HEK293T (cell line): ENCODE measurements around the gene DOCK7.
A peak's percentile ranks its signal among the peaks of the same experiment; 100 is the strongest.

Experiments
- CTCF ChIA-PET: fragments of 350-600 bp; formaldehyde crosslinking; extraction: SDS; loops from one replicate; lab custom pipeline; 2021; ENCODE audit warnings: antibody characterized with exemption, inconsistent platforms; lab: Yijun Ruan, JAX
- POLR2A ChIA-PET: fragments of 350-600 bp; formaldehyde crosslinking; extraction: SDS; loops from one replicate; lab custom pipeline; 2020; ENCODE audit warnings: antibody characterized with exemption, inconsistent platforms; lab: Yijun Ruan, JAX
- DNase-seq: peaks from one replicate; pipeline ENCODE4 v3.0.0; 2012; ENCODE audit warnings: mixed read lengths; ENCODE audit errors: extremely low spot score
- ARNT ChIP-seq: fragments of 450-650 bp; IDR thresholded peaks from 2 replicates; pipeline ENCODE4 v1.6.1; 2017; ENCODE audit warnings: mild to moderate bottlenecking
- BHLHE40 ChIP-seq: fragments of 450-650 bp; IDR thresholded peaks from 2 replicates; pipeline ENCODE4 v1.6.1; 2016; ENCODE audit warnings: mild to moderate bottlenecking, moderate library complexity, borderline replicate concordance
- CTBP1 ChIP-seq: fragments of 450-650 bp; IDR thresholded peaks from 2 replicates; pipeline ENCODE4 v1.6.1; 2016; ENCODE audit warnings: borderline replicate concordance
- ELF4 ChIP-seq: fragments of 450-650 bp; IDR thresholded peaks from 2 replicates; pipeline ENCODE4 v1.6.1; 2017; ENCODE audit warnings: antibody characterized with exemption
- FOXA1 ChIP-seq: fragments of 450-650 bp; IDR thresholded peaks from 2 replicates; pipeline ENCODE4 v1.6.1; 2016; ENCODE audit warnings: mild to moderate bottlenecking
- FOXK2 ChIP-seq: fragments of 450-650 bp; IDR thresholded peaks from 2 replicates; pipeline ENCODE4 v1.6.1; 2016; ENCODE audit warnings: mild to moderate bottlenecking
- FOXM1 ChIP-seq: fragments of 450-650 bp; IDR thresholded peaks from 2 replicates; pipeline ENCODE4 v1.6.1; 2017; ENCODE audit warnings: mild to moderate bottlenecking, borderline replicate concordance
- HDGF ChIP-seq: fragments of 450-650 bp; IDR thresholded peaks from 2 replicates; pipeline ENCODE4 v1.6.1; 2017; ENCODE audit warnings: antibody characterized with exemption, borderline replicate concordance
- L3MBTL2 ChIP-seq: fragments of 450-650 bp; conservative IDR thresholded peaks from 2 replicates; pipeline ENCODE4 v1.6.1; 2016; ENCODE audit warnings: mild to moderate bottlenecking
- LEF1 ChIP-seq: fragments of 450-650 bp; IDR thresholded peaks from 2 replicates; pipeline ENCODE4 v1.6.1; 2017; ENCODE audit warnings: mild to moderate bottlenecking, borderline replicate concordance
- NFRKB ChIP-seq: fragments of 450-650 bp; IDR thresholded peaks from 2 replicates; pipeline ENCODE4 v1.6.1; 2016; ENCODE audit warnings: mild to moderate bottlenecking, moderate library complexity
- PKNOX1 ChIP-seq: fragments of 450-650 bp; IDR thresholded peaks from 2 replicates; pipeline ENCODE4 v1.6.1; 2016
- SP1 ChIP-seq: fragments of 450-650 bp; IDR thresholded peaks from 2 replicates; pipeline ENCODE4 v1.6.1; 2017
- SUZ12 ChIP-seq: fragments of 450-650 bp; IDR thresholded peaks from 2 replicates; pipeline ENCODE4 v1.6.1; 2016; ENCODE audit warnings: mild to moderate bottlenecking
- TARDBP ChIP-seq: fragments of 450-650 bp; IDR thresholded peaks from 2 replicates; pipeline ENCODE4 v1.6.1; 2016
- ZNF384 ChIP-seq: fragments of 450-650 bp; IDR thresholded peaks from 2 replicates; pipeline ENCODE4 v1.6.1; 2016

The DOCK7 gene, protein sequence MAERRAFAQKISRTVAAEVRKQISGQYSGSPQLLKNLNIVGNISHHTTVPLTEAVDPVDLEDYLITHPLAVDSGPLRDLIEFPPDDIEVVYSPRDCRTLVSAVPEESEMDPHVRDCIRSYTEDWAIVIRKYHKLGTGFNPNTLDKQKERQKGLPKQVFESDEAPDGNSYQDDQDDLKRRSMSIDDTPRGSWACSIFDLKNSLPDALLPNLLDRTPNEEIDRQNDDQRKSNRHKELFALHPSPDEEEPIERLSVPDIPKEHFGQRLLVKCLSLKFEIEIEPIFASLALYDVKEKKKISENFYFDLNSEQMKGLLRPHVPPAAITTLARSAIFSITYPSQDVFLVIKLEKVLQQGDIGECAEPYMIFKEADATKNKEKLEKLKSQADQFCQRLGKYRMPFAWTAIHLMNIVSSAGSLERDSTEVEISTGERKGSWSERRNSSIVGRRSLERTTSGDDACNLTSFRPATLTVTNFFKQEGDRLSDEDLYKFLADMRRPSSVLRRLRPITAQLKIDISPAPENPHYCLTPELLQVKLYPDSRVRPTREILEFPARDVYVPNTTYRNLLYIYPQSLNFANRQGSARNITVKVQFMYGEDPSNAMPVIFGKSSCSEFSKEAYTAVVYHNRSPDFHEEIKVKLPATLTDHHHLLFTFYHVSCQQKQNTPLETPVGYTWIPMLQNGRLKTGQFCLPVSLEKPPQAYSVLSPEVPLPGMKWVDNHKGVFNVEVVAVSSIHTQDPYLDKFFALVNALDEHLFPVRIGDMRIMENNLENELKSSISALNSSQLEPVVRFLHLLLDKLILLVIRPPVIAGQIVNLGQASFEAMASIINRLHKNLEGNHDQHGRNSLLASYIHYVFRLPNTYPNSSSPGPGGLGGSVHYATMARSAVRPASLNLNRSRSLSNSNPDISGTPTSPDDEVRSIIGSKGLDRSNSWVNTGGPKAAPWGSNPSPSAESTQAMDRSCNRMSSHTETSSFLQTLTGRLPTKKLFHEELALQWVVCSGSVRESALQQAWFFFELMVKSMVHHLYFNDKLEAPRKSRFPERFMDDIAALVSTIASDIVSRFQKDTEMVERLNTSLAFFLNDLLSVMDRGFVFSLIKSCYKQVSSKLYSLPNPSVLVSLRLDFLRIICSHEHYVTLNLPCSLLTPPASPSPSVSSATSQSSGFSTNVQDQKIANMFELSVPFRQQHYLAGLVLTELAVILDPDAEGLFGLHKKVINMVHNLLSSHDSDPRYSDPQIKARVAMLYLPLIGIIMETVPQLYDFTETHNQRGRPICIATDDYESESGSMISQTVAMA (N-terminal part only)

DNA sequence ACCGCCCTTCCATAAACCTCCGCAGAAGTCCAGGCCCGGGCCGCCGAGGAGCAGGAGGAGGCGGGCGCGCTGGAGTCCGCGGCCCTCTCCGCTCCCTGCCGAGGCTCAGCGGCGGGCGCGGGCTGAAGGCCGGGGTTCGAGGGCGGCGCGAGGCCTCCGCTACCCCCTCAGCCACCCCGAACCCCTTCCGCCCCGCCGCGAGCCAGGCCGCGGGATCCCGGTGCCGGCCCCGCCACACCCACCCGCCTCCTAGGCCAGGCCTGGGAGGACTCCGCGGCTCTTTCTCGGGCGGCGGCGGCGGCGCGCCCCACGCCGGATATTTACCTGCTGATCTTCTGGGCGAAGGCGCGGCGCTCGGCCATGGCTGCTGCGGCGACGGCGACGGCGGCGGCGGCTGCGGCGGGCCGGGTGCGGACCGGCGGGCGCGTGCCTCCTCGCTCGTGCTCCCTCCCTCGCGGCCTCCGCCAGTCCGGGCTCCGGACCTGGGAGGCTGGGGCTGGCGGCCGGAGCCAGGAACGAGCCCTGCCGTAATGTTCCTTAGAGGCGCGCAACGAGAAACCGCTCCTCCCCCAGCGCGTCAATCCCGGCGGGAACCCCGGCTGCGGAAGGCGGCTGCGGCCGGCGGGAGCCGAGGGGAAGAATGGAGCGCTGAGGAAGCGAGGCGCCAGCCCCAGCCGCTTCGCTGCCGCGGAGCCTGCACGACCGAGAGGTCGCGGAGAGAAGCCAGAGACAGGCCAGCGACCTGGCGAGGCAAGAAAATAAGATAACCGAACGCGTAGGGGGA, at the start of gene DOCK7:
Gene DOCK7 (minus strand): TSS at position 484 of the 784 bp plus-strand sequence. CDS start 122 bp downstream, at position 362.
- POLR2A ChIA-PET: interaction anchor here (0.6 to 1.6 kb wide), 2 partner anchors 9 to 250 kb away, joined by 3 to 4 read pairs; no protein-coding TSS in a partner anchor
- CTCF ChIA-PET: no interaction called here
- TF ChIP-seq SP1: no peak
- no peak for TF ChIP-seq BHLHE40
- no peak for TF ChIP-seq SUZ12
- no peak for TF ChIP-seq FOXK2
- TF ChIP-seq PKNOX1: peak; percentile 54
- TF ChIP-seq LEF1: peak; percentile 91
- no peak for TF ChIP-seq FOXA1
- no peak for TF ChIP-seq HDGF
- no peak for TF ChIP-seq ELF4
- peak; percentile 59 for TF ChIP-seq L3MBTL2
- TF ChIP-seq TARDBP: no peak
- no peak for TF ChIP-seq CTBP1
- TF ChIP-seq NFRKB: no peak
- TF ChIP-seq ARNT: peak; percentile 72
- peak; percentile 81 for TF ChIP-seq FOXM1
- no peak for TF ChIP-seq ZNF384
- peak; percentile 91 for DNase-seq

- ChIA-PET POLR2A (no interaction called here), CTCF (interaction anchor here (1.1 kb wide), 1 partner anchor 10 kb away, joined by 6 read pairs; no protein-coding TSS in a partner anchor)
- DNase-seq: no peak
- no peak for TF ChIP-seq SP1
- TF ChIP-seq HDGF: no peak
- no peak for TF ChIP-seq ZNF384
- no peak for TF ChIP-seq FOXK2
These were observed 47.4 kb upstream of the DOCK7 start for GRCh38 chr1:62735491-62736171.

- POLR2A ChIA-PET: no interaction called here
- no peak for TF ChIP-seq ARNT
- no peak for TF ChIP-seq FOXK2
- TF ChIP-seq FOXA1: no peak
- no peak for TF ChIP-seq SUZ12
- TF ChIP-seq TARDBP: no peak
- TF ChIP-seq HDGF: no peak
- no peak for TF ChIP-seq ZNF384
- TF ChIP-seq L3MBTL2: no peak
- no peak for TF ChIP-seq FOXM1
- TF ChIP-seq LEF1: no peak
- TF ChIP-seq SP1: no peak
- no peak for TF ChIP-seq PKNOX1
- no peak for DNase-seq
- CTCF ChIA-PET: no interaction called here
These were observed 44.1 kb upstream of the DOCK7 start for GRCh38 chr1:62732331-62732730.

DNA sequence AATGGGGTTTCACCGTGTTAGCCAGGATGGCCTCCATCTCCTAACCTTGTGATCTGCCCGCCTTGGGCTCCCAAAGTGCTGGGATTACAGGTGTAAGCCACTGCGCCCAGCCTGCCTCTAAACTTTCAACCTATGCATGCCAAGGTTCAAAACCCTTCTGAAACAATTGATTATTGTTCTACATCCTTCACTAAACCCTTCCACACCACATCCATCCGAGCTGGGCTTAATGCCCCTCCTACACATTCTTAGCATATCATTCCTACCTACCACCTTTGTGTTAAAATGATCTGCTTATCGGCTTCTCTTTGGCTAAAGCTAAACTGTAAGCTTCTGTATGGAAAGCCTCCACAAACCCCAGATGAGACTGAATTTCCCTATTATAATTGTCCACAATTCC, 40.8 kb upstream of the DOCK7 start:
- CTCF ChIA-PET: no interaction called here
- DNase-seq: no peak
- no peak for TF ChIP-seq SP1
- POLR2A ChIA-PET: no interaction called here

DNA sequence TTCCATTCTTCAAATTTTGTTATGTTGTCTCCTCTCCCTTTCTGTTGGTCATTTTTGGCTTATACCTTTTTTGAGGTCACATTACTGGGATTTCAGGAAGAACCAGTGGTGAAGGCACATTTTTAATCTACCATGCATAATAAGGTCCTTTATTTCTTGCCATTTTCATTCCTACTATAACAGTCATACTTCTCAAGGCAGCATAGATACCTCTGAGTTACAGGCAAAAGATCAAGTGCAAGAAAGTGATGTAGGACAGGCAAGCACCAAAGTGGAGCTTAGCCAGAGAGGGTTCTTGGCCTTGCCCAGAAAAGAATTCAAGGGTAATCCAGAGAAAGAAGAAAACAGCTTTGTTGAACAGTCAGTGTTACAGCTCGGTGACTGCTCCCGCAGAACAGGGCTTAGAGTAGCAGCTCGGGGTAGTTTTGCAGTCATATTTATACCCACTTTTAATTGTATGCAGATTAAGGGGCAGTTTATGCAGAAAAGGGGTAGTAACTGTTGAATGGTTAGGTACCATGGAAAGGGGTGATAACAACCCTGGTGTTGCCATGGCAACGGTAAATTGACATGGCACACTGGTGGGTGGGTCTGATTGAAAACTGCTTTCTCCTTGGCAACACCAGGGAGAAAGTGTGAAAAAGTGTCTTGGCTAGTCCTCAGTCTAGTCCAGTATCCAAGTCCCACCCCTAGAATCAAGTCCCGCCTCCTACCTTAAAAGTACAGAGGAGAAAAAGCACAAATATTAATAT, 39.6 kb upstream of the DOCK7 start:
- CTCF ChIA-PET: no interaction called here
- TF ChIP-seq ELF4 (no peak), PKNOX1 (peak; percentile 40; the same call in 1 of the 2 replicates)
- POLR2A ChIA-PET: no interaction called here
- no peak for DNase-seq
